HG03108 (cell line): ENCODE measurements around the gene DECR2.
"Not testable (repeated sequence)": the region's sequence is repeated elsewhere in the genome, so short reads cannot be mapped to it uniquely, and the experiment has no call there.

Source experiments
- ATAC-seq: cut with Tn5 transposase; IDR thresholded peaks from one replicate; pipeline ENCODE4 v1.9.1; 2021; ENCODE audit warnings: moderate library complexity; ENCODE audit not compliant: unreplicated experiment

Gene DECR2

GRCh38 chr16:401468-402348 is at the start of gene DECR2:
Gene DECR2 (plus strand): TSS chr16:401885. CDS start chr16:401964, 79 bp downstream.
- peak; percentile 50 for ATAC-seq

GRCh38 chr16:352547-353403 is 48.9 kb upstream of the DECR2 start, which contains the start of gene AXIN1:
Gene AXIN1 (minus strand): TSS chr16:352723. CDS start chr16:347025, 5,698 bp downstream.
- ATAC-seq: peak; percentile 40

- peak; percentile 1 for ATAC-seq
These were observed 48.0 kb upstream of the DECR2 start for GRCh38 chr16:353404-354290.

GRCh38 chr16:354291-354881 is 47.3 kb upstream of the DECR2 start:
- no peak for ATAC-seq

- ATAC-seq: no peak
These were observed 46.7 kb upstream of the DECR2 start for GRCh38 chr16:354971-355461.

GRCh38 chr16:356741-357140 is 44.9 kb upstream of the DECR2 start:
- ATAC-seq: no peak

GRCh38 chr16:359067-359763 is 42.5 kb upstream of the DECR2 start:
- no peak for ATAC-seq

- no peak for ATAC-seq
These were observed 41.6 kb upstream of the DECR2 start for GRCh38 chr16:359871-360697.

GRCh38 chr16:360698-361336 is 40.9 kb upstream of the DECR2 start:
- ATAC-seq: no peak

GRCh38 chr16:361341-361871 is 40.3 kb upstream of the DECR2 start:
- no peak for ATAC-seq

- ATAC-seq: no peak
These were observed 39.6 kb upstream of the DECR2 start for GRCh38 chr16:361872-362701.

GRCh38 chr16:362702-362999 is 39.0 kb upstream of the DECR2 start:
- ATAC-seq: not testable (repeated sequence)

- ATAC-seq: no peak
These were observed 38.4 kb upstream of the DECR2 start for GRCh38 chr16:363110-363765.

- ATAC-seq: no peak
These were observed 37.8 kb upstream of the DECR2 start for GRCh38 chr16:363766-364490.

GRCh38 chr16:364595-365491 is 36.8 kb upstream of the DECR2 start:
- ATAC-seq: no peak
